IMR-90 (cell line): ENCODE results near the gene FOXN3.

ENCODE experiments used
- BHLHE40 ChIP-seq: fragments of 150-350 bp; IDR thresholded peaks from 2 replicates; pipeline ENCODE4 v1.6.1; 2016; ENCODE audit warnings: mild to moderate bottlenecking, low read depth, low read length
- CTCF ChIP-seq: conservative IDR thresholded peaks from 2 replicates; pipeline ENCODE4 v1.5.1; 2012; ENCODE audit warnings: mild to moderate bottlenecking, low read depth, low read length, improper control_type of control experiment
- POLR2A ChIP-seq: IDR thresholded peaks from 2 replicates; pipeline ENCODE4 v1.6.1; 2012; ENCODE audit warnings: mild to moderate bottlenecking, low read depth, low read length
- RFX5 ChIP-seq: IDR thresholded peaks from 2 replicates; pipeline ENCODE4 v1.8.0; 2012; ENCODE audit warnings: low read depth, mild to moderate bottlenecking, low read length, moderate library complexity
- USF2 ChIP-seq: fragments of 150-350 bp; IDR thresholded peaks from 2 replicates; pipeline ENCODE4 v1.6.1; 2017; ENCODE audit warnings: mild to moderate bottlenecking, antibody characterized with exemption, low read length, low read depth

- TF ChIP-seq CTCF = no peak
- no peak for TF ChIP-seq POLR2A
- TF ChIP-seq USF2 = no peak
- TF ChIP-seq BHLHE40 = no peak
- no peak for TF ChIP-seq RFX5
Measured at GRCh38 chr14:89254166-89254909, 162.7 kb downstream of the FOXN3 start.
